HG02938 (cell line): ENCODE measurements around the gene GDF10.

ENCODE experiments used
- ATAC-seq: cut with Tn5 transposase; IDR thresholded peaks from one replicate; pipeline ENCODE4 v1.9.1; 2021; ENCODE audit warnings: mild to moderate bottlenecking, moderate library complexity; ENCODE audit not compliant: unreplicated experiment

The GDF10 gene

GRCh38 chr10:47299611-47300428 is at the start of gene GDF10:
GDF10 (plus strand) TSS chr10:47300197; CDS start chr10:47300652, 455 bp downstream.
- no peak for ATAC-seq

GRCh38 chr10:47252093-47252780 is 47.8 kb upstream of the GDF10 start:
- ATAC-seq, result no peak

GRCh38 chr10:47253030-47253637 is 46.9 kb upstream of the GDF10 start:
- ATAC-seq, result no peak

- no peak for ATAC-seq
Observed at GRCh38 chr10:47253651-47254375, 46.2 kb upstream of the GDF10 start.

GRCh38 chr10:47254611-47255010 is 45.4 kb upstream of the GDF10 start:
- ATAC-seq, result no peak

- ATAC-seq, result no peak
Observed at GRCh38 chr10:47255033-47255813, 44.8 kb upstream of the GDF10 start.

GRCh38 chr10:47255866-47256265 is 44.1 kb upstream of the GDF10 start:
- no peak for ATAC-seq

GRCh38 chr10:47256751-47257336 is 43.2 kb upstream of the GDF10 start:
- ATAC-seq, result no peak

GRCh38 chr10:47257396-47258120 is 42.4 kb upstream of the GDF10 start:
- no peak for ATAC-seq

- no peak for ATAC-seq
Observed at GRCh38 chr10:47258921-47259320, 41.1 kb upstream of the GDF10 start.

GRCh38 chr10:47259466-47259865 is 40.5 kb upstream of the GDF10 start:
- ATAC-seq, result no peak

- ATAC-seq, result no peak
Observed at GRCh38 chr10:47260505-47261111, 39.4 kb upstream of the GDF10 start.

GRCh38 chr10:47261121-47261520 is 38.9 kb upstream of the GDF10 start:
- peak; percentile 95 for ATAC-seq

- ATAC-seq, result no peak
Observed at GRCh38 chr10:47261556-47261955, 38.4 kb upstream of the GDF10 start.

- no peak for ATAC-seq
Observed at GRCh38 chr10:47262606-47263533, 37.1 kb upstream of the GDF10 start.

GRCh38 chr10:47264797-47265281 is 35.2 kb upstream of the GDF10 start:
- ATAC-seq, result no peak

- ATAC-seq, result no peak
Observed at GRCh38 chr10:47266602-47267001, 33.4 kb upstream of the GDF10 start.

GRCh38 chr10:47268696-47269095 is 31.3 kb upstream of the GDF10 start:
- no peak for ATAC-seq
